Measurements from ENCODE around the gene QRFPR. TPM values are rescaled to one million over a fixed set of nuclear protein-coding genes. Genes with fewer than 3 reads are reported as not detected.

QRFPR gene
- total RNA-seq, 4 donors from 2014 or later, result 3.0 TPM; not detected in 3

GRCh38 chr4:121400632-121401031 lies 19.8 kb upstream of the QRFPR start:
- intact Hi-C loops (cut with DNase I; ENCODE audit: low total_unique reads), result no loop called here
- Histone ChIP-seq H3K27me3 (no peaks in the 10 kb centered on the region), H3K36me3 (no peaks in the 10 kb centered on the region), H3K4me3 (no peak overlapping the region), H3K27ac (no peak overlapping the region), H3K9me3 (no peaks in the 10 kb centered on the region), H3K4me1 (no peaks in the 10 kb centered on the region)
- TF ChIP-seq POLR2A (IDR thresholded peaks at IDR 0.05) (no peak), CTCF (IDR thresholded peaks at IDR 0.05) (no peak)
- DNase-seq, result no peak

GRCh38 chr4:121397941-121398601 lies 17.3 kb upstream of the QRFPR start:
- intact Hi-C loops (cut with DNase I; ENCODE audit: low total_unique reads), result no loop called here
- no peaks in the 10 kb centered on the region for H3K9me3 ChIP-seq
- TF ChIP-seq CTCF (IDR thresholded peaks at IDR 0.05), result no peak
- TF ChIP-seq POLR2A (IDR thresholded peaks at IDR 0.05), result no peak

GRCh38 chr4:121397434-121397833 lies 16.6 kb upstream of the QRFPR start:
- no peak overlapping the region for H3K4me3 ChIP-seq
- DNase-seq, result no peak
- H3K27me3 ChIP-seq, result no peaks in the 10 kb centered on the region
- TF ChIP-seq CTCF (IDR thresholded peaks at IDR 0.05) (no peak), POLR2A (IDR thresholded peaks at IDR 0.05) (no peak)
- H3K4me1 ChIP-seq, result no peaks in the 10 kb centered on the region
- no peaks in the 10 kb centered on the region for H3K9me3 ChIP-seq
- H3K36me3 ChIP-seq, result no peaks in the 10 kb centered on the region
- intact Hi-C loops (cut with DNase I; ENCODE audit: low total_unique reads), result no loop called here
- H3K27ac ChIP-seq, result no peak overlapping the region

More at GRCh38 chr4:121397941-121398601, 17.3 kb upstream of the QRFPR start:
- H3K4me1 ChIP-seq, result no peaks in the 10 kb centered on the region
- no peak for DNase-seq
- H3K27ac ChIP-seq, result no peak overlapping the region
- H3K4me3 ChIP-seq, result no peak overlapping the region
- H3K36me3 ChIP-seq, result no peaks in the 10 kb centered on the region
- no peaks in the 10 kb centered on the region for H3K27me3 ChIP-seq

GRCh38 chr4:121392426-121393086 lies 11.7 kb upstream of the QRFPR start:
- DNase-seq, result no peak
- no peak for TF ChIP-seq CTCF (IDR thresholded peaks at IDR 0.05)
- no peak for TF ChIP-seq POLR2A (IDR thresholded peaks at IDR 0.05)
- intact Hi-C loops (cut with DNase I; ENCODE audit: low total_unique reads), result no loop called here

GRCh38 chr4:121390335-121390734 lies 9.5 kb upstream of the QRFPR start:
- no peak for DNase-seq
- no peaks in the 10 kb centered on the region for H3K9me3 ChIP-seq
- H3K4me3 ChIP-seq, result no peak overlapping the region
- H3K27ac ChIP-seq, result no peak overlapping the region
- intact Hi-C loops (cut with DNase I; ENCODE audit: low total_unique reads), result no loop called here
- H3K27me3 ChIP-seq, result no peaks in the 10 kb centered on the region
- no peaks in the 10 kb centered on the region for H3K4me1 ChIP-seq
- TF ChIP-seq CTCF (IDR thresholded peaks at IDR 0.05), result no peak
- TF ChIP-seq POLR2A (IDR thresholded peaks at IDR 0.05), result no peak
- no peaks in the 10 kb centered on the region for H3K36me3 ChIP-seq

More at GRCh38 chr4:121392426-121393086, 11.7 kb upstream of the QRFPR start:
- no peak overlapping the region for H3K4me3 ChIP-seq
- no peaks in the 10 kb centered on the region for H3K9me3 ChIP-seq
- no peaks in the 10 kb centered on the region for H3K36me3 ChIP-seq
- H3K27ac ChIP-seq, result no peak overlapping the region
- no peaks in the 10 kb centered on the region for H3K4me1 ChIP-seq
- no peaks in the 10 kb centered on the region for H3K27me3 ChIP-seq

All from uterus (tissue), 4 donors.